ENCODE data around the gene OR51S1. TPM values are rescaled to one million over a fixed set of nuclear protein-coding genes. Genes with fewer than 3 reads are reported as not detected.

The OR51S1 gene, protein sequence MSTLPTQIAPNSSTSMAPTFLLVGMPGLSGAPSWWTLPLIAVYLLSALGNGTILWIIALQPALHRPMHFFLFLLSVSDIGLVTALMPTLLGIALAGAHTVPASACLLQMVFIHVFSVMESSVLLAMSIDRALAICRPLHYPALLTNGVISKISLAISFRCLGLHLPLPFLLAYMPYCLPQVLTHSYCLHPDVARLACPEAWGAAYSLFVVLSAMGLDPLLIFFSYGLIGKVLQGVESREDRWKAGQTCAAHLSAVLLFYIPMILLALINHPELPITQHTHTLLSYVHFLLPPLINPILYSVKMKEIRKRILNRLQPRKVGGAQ
- not detected for total RNA-seq

DNA sequence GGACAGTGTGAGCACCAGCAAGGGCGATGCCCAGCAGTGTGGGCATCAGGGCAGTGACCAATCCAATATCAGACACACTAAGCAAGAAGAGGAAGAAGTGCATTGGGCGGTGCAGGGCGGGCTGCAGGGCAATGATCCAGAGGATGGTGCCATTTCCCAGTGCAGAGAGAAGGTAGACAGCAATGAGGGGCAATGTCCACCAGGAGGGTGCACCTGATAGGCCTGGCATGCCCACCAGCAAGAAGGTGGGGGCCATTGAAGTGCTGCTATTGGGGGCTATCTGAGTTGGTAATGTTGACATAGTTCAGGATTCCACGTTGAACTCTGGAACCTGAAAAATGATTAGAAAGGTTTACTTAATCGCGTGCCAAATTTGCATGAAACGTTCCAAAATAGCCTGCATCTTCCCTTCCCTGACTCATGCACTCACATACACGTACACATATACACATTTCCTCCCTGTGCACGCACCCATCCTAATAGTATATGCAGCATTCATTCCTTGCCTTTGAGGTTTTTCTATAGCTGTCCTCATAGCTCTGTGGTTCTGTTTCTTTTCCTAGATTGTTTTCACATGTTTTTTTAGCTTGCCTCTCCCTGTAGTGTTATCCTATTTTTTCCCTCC is at the start of gene OR51S1:
OR51S1 (minus strand) TSS at position 301 of the 625 bp plus-strand sequence; CDS start at position 301, 0 bp downstream.
- TF ChIP-seq, protein P1, sequence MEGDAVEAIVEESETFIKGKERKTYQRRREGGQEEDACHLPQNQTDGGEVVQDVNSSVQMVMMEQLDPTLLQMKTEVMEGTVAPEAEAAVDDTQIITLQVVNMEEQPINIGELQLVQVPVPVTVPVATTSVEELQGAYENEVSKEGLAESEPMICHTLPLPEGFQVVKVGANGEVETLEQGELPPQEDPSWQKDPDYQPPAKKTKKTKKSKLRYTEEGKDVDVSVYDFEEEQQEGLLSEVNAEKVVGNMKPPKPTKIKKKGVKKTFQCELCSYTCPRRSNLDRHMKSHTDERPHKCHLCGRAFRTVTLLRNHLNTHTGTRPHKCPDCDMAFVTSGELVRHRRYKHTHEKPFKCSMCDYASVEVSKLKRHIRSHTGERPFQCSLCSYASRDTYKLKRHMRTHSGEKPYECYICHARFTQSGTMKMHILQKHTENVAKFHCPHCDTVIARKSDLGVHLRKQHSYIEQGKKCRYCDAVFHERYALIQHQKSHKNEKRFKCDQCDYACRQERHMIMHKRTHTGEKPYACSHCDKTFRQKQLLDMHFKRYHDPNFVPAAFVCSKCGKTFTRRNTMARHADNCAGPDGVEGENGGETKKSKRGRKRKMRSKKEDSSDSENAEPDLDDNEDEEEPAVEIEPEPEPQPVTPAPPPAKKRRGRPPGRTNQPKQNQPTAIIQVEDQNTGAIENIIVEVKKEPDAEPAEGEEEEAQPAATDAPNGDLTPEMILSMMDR (IDR thresholded peaks at IDR 0.05): no peak
- no peak for TF ChIP-seq POLR2A (IDR thresholded peaks at IDR 0.05)
- intact Hi-C loops (cut with DNase I; ENCODE audit: low total_unique reads): no loop called here
- H3K4me3 ChIP-seq (ENCODE audit: low read depth, poor library complexity, severe bottlenecking): no peak within 1 kb of the TSS
- 75 to 78% methylated on average over 9 of the region's 9 CpGs for WGBS, 2 donors
- no peak for DNase-seq (ENCODE audit: low spot score in 2 of 2)

DNA sequence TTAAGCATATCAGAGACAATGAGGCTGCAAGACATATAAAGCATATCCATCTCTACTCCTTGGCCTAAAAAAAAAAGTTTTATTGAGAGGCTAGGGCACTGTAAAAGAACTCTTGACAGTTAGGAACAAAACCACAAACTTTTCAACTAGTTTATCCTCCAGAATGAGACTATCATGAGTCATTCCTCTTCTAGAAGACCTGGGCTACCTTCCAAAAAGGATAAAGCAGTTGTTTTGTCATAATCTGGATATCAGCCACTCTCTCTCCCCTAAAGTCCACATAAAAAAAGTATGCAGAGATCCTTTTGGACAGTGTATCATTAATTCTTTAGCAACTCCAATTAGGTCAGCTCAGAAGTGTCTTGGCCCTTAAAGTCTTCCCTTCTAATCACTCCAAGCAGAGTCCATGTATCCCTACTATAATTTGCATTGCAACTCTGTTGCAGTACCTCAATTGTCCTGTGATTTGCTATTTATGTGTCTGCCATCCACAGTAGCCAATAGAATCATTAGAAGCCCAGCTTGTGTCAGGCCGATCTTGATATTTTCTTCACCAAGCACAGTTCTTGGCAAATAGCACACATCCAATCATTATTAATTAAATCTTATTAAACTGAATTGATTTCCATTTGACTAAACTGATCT is 43.1 kb upstream of the OR51S1 start:
- no peak overlapping the region for H3K4me3 ChIP-seq (ENCODE audit: low read depth, poor library complexity, severe bottlenecking)
- intact Hi-C loops (cut with DNase I; ENCODE audit: low total_unique reads): no loop called here
- TF ChIP-seq, protein P1 (IDR thresholded peaks at IDR 0.05): no peak
- TF ChIP-seq POLR2A (IDR thresholded peaks at IDR 0.05): no peak
- 90 to 97% methylated on average over 1 of the region's 1 CpG for WGBS, 2 donors
- no peak for DNase-seq (ENCODE audit: low spot score in 2 of 2)

DNA sequence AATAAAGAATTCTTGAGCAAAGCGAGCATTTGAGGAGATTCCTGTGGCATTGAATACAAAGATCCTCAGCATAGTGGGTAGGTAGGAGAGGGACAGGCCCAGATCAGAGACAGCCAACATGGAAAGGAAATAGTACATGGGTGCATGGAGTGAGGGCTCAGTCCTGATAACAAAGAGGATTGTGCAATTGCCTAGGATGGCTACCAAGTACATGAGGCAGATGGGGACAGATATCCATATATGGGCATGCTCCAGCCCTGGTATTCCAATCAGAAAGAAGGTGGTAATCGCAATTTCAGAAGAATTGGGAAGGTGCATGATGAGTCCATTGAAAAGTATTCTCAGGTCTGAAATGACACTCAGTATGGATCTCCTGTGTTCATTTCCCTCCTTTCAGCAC is 41.3 kb upstream of the OR51S1 start:
- intact Hi-C loops (cut with DNase I; ENCODE audit: low total_unique reads): no loop called here
- TF ChIP-seq POLR2A (IDR thresholded peaks at IDR 0.05): no peak
- TF ChIP-seq, protein P1 (IDR thresholded peaks at IDR 0.05): no peak
- H3K4me3 ChIP-seq (ENCODE audit: low read depth, poor library complexity, severe bottlenecking): no peak overlapping the region
- WGBS, 2 donors: 79 to 89% methylated on average over 2 of the region's 2 CpGs
- no peak for DNase-seq (ENCODE audit: low spot score in 2 of 2)

DNA sequence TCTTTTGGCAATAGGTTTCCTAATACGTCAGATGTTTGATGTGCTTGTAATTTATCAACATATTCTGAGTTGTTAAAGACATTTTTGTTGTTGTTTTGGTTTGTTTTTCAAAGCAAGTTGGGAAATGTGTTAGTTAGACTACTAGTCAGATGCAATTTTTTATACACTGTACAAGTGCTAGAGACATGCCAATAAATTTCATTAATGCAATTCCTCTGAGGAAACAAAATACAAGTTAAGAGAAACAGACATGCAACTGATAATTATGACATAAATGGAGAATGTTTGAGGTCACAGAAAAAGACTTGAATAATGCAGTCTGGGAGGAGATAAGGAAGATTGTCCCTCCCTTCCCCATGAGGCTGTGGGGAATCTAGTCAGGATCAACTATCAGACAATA is 38.6 kb upstream of the OR51S1 start:
- intact Hi-C loops (cut with DNase I; ENCODE audit: low total_unique reads): no loop called here
- H3K4me3 ChIP-seq (ENCODE audit: low read depth, poor library complexity, severe bottlenecking): no peak overlapping the region
- TF ChIP-seq, protein P1 (IDR thresholded peaks at IDR 0.05): no peak
- TF ChIP-seq POLR2A (IDR thresholded peaks at IDR 0.05): no peak
- 0 to 2% methylated on average over 1 of the region's 1 CpG for WGBS, 2 donors
- no peak for DNase-seq (ENCODE audit: low spot score in 2 of 2)

DNA sequence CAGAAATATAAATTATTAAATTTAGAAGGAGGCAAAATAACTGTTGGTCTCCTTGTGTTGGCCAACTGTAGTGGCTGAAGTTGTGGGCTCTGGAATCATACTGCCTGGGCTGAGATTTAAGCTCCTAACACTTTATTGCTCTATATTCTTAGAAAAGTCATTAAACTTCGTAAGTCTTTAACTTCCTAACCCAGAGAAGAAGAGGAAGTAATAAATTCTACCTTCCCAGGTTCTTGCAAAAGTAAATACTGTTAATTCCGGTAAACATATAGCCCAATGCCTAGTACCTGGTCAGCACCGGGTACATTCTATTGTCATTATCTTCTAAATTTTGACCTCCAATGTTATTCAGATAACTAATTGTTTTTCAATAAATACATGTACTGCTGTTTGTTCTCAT is 37.2 kb upstream of the OR51S1 start:
- TF ChIP-seq, protein P1 (IDR thresholded peaks at IDR 0.05): no peak
- no peak for TF ChIP-seq POLR2A (IDR thresholded peaks at IDR 0.05)
- no peak for DNase-seq (ENCODE audit: low spot score in 2 of 2)
- no peak overlapping the region for H3K4me3 ChIP-seq (ENCODE audit: low read depth, poor library complexity, severe bottlenecking)
- intact Hi-C loops (cut with DNase I; ENCODE audit: low total_unique reads): no loop called here
- WGBS, 2 donors: 63 to 74% methylated on average over 3 of the region's 3 CpGs

All from lower leg skin (tissue), 4 donors.